ENCODE data around the gene TCAP.

TCAP gene

GRCh38 chr17:39623356-39623950, 41.7 kb upstream of the TCAP start:
- Histone ChIP-seq H3K27ac (ENCODE audit: low read length) (no peak overlapping the region), H3K4me3 (ENCODE audit: low read length) (no peak overlapping the region), H3K9me3 (ENCODE audit: control insufficient read depth, insufficient read depth, low read length) (no peaks in the 10 kb centered on the region), H3K27me3 (ENCODE audit: control insufficient read depth, insufficient read depth, low read length) (peaks cover 20% of the 10 kb centered on the region), H3K36me3 (ENCODE audit: control insufficient read depth, insufficient read depth, low read length) (no peaks in the 10 kb centered on the region), H3K4me1 (ENCODE audit: control insufficient read depth, insufficient read depth, low read length) (peaks cover 12% of the 10 kb centered on the region)
- DNase-seq (ENCODE audit: low read depth, low spot score): no peak
- WGBS (ENCODE audit: insufficient coverage, insufficient read length): no CpG with 5 or more reads among the region's 16 CpGs

- Histone ChIP-seq H3K4me1 (ENCODE audit: control insufficient read depth, insufficient read depth, low read length) (peaks cover 13% of the 10 kb centered on the region), H3K27me3 (ENCODE audit: control insufficient read depth, insufficient read depth, low read length) (peaks cover 13% of the 10 kb centered on the region), H3K27ac (ENCODE audit: low read length) (no peak overlapping the region), H3K4me3 (ENCODE audit: low read length) (no peak overlapping the region), H3K36me3 (ENCODE audit: control insufficient read depth, insufficient read depth, low read length) (no peaks in the 10 kb centered on the region), H3K9me3 (ENCODE audit: control insufficient read depth, insufficient read depth, low read length) (no peaks in the 10 kb centered on the region)
- DNase-seq (ENCODE audit: low read depth, low spot score): no peak
- no CpG with 5 or more reads among the region's 8 CpGs for WGBS (ENCODE audit: insufficient coverage, insufficient read length)
Observed at GRCh38 chr17:39624313-39624712, 40.8 kb upstream of the TCAP start.

DNA sequence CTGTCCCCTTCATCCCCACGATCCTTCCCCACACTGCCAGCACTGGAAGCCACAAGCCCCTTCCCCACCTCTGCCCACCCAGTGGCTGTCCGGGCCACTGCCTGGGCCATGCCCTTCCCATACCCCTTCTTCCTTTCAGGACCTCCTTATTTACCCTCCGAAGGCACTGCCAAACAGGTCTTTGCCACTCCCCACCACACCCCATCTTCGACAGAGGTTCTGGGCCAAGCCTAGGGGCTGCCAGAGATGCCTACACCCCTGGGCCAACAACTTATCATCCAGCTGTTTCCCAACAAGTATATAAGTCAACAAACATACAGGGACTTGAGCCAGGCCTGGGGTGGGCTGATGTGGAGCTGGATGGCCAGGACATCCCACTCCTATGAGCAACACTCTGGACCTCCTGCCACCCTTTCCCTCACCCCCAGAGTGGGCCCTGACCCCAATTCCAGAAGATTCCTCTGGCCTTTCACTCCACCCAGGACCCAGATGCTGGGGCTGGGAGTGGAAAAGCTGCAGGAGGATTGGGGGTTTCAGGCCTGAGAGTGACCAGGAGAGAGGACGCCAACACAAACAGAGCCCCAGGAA, 39.9 kb upstream of the TCAP start:
- WGBS (ENCODE audit: insufficient coverage, insufficient read length): no CpG with 5 or more reads among the region's 5 CpGs
- no peak for DNase-seq (ENCODE audit: low read depth, low spot score)
- H3K4me3 ChIP-seq (ENCODE audit: low read length): no peak overlapping the region
- no peak overlapping the region for H3K27ac ChIP-seq (ENCODE audit: low read length)
- H3K27me3 ChIP-seq (ENCODE audit: control insufficient read depth, insufficient read depth, low read length): peaks cover 8% of the 10 kb centered on the region
- no peaks in the 10 kb centered on the region for H3K36me3 ChIP-seq (ENCODE audit: control insufficient read depth, insufficient read depth, low read length)
- peaks cover 15% of the 10 kb centered on the region for H3K4me1 ChIP-seq (ENCODE audit: control insufficient read depth, insufficient read depth, low read length)
- no peaks in the 10 kb centered on the region for H3K9me3 ChIP-seq (ENCODE audit: control insufficient read depth, insufficient read depth, low read length)

DNA sequence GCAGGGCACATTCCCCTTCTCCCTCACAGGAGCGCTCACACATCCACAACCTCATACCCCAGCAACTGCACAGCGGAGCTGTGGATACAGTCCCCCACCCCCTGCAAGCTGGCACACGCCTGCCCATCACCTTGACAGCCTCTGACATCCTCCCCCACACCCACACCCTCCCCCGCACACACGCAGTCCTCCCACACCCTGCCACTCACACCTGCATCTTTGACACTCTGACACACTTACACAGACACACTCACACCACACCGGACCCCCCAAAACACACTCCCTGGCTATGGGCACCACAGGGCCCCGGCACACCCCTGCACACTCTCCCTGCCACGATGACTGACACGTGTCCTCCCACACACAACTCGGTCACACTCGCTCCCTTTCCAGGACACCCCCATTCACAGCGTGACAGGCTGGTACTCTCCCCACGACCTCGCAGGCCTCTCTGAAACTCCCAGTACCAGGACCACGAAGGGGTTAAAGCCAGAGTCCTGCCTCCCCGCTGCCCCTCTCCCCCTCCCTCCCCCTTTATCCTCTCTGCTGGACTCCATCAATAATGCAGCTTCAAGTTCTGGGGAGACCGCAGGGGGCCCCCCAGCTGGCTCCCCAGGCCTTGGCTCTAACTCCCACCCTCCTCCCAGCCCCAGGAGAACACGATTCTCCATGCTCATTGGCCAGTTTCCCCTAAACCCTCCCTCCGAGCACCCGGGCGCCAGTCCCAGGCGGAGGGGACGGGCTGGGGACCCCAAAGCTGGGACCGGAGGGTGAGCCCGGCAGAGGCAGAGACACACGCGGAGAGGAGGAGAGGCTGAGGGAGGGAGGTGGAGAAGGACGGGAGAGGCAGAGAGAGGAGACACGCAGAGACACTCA, 38.7 kb upstream of the TCAP start, which contains the start of gene PPP1R1B:
Gene PPP1R1B (plus strand): TSS at position 782 of the 876 bp plus-strand sequence. CDS start 441 bp downstream, outside the sequence.
- peaks cover 8% of the 10 kb centered on the region for H3K27me3 ChIP-seq (ENCODE audit: control insufficient read depth, insufficient read depth, low read length)
- no peak for DNase-seq (ENCODE audit: low read depth, low spot score)
- peak within 1 kb of the TSS; percentile 53 for H3K4me3 ChIP-seq (ENCODE audit: low read length)

GRCh38 chr17:39627047-39627711, 38.0 kb upstream of the TCAP start:
- Histone ChIP-seq H3K27ac (ENCODE audit: low read length) (no peak overlapping the region), H3K27me3 (ENCODE audit: control insufficient read depth, insufficient read depth, low read length) (peaks cover 8% of the 10 kb centered on the region), H3K4me1 (ENCODE audit: control insufficient read depth, insufficient read depth, low read length) (peaks cover 18% of the 10 kb centered on the region), H3K9me3 (ENCODE audit: control insufficient read depth, insufficient read depth, low read length) (no peaks in the 10 kb centered on the region), H3K4me3 (ENCODE audit: low read length) (peak overlapping the region; percentile 53), H3K36me3 (ENCODE audit: control insufficient read depth, insufficient read depth, low read length) (no peaks in the 10 kb centered on the region)
- DNase-seq (ENCODE audit: low read depth, low spot score): no peak
- no CpG with 5 or more reads among the region's 72 CpGs for WGBS (ENCODE audit: insufficient coverage, insufficient read length)

More for the DNA sequence above, 38.7 kb upstream of the TCAP start, which contains the start of gene PPP1R1B:
- WGBS (ENCODE audit: insufficient coverage, insufficient read length): no CpG with 5 or more reads among the region's 29 CpGs
- Histone ChIP-seq H3K4me1 (ENCODE audit: control insufficient read depth, insufficient read depth, low read length) (peaks cover 15% of the 10 kb centered on the region), H3K36me3 (ENCODE audit: control insufficient read depth, insufficient read depth, low read length) (no peaks in the 10 kb centered on the region), H3K27ac (ENCODE audit: low read length) (no peak within 1 kb of the TSS), H3K9me3 (ENCODE audit: control insufficient read depth, insufficient read depth, low read length) (no peaks in the 10 kb centered on the region)

- no peaks in the 10 kb centered on the region for H3K9me3 ChIP-seq (ENCODE audit: control insufficient read depth, insufficient read depth, low read length)
- H3K4me3 ChIP-seq (ENCODE audit: low read length): peak overlapping the region; percentile 53; the same call in 1 of the 2 replicates
- no peak for DNase-seq (ENCODE audit: low read depth, low spot score)
- H3K27me3 ChIP-seq (ENCODE audit: control insufficient read depth, insufficient read depth, low read length): peaks cover 8% of the 10 kb centered on the region
- no CpG with 5 or more reads among the region's 16 CpGs for WGBS (ENCODE audit: insufficient coverage, insufficient read length)
- no peaks in the 10 kb centered on the region for H3K36me3 ChIP-seq (ENCODE audit: control insufficient read depth, insufficient read depth, low read length)
- H3K27ac ChIP-seq (ENCODE audit: low read length): no peak overlapping the region
- peaks cover 18% of the 10 kb centered on the region for H3K4me1 ChIP-seq (ENCODE audit: control insufficient read depth, insufficient read depth, low read length)
Observed at GRCh38 chr17:39627712-39628516, 37.2 kb upstream of the TCAP start.

DNA sequence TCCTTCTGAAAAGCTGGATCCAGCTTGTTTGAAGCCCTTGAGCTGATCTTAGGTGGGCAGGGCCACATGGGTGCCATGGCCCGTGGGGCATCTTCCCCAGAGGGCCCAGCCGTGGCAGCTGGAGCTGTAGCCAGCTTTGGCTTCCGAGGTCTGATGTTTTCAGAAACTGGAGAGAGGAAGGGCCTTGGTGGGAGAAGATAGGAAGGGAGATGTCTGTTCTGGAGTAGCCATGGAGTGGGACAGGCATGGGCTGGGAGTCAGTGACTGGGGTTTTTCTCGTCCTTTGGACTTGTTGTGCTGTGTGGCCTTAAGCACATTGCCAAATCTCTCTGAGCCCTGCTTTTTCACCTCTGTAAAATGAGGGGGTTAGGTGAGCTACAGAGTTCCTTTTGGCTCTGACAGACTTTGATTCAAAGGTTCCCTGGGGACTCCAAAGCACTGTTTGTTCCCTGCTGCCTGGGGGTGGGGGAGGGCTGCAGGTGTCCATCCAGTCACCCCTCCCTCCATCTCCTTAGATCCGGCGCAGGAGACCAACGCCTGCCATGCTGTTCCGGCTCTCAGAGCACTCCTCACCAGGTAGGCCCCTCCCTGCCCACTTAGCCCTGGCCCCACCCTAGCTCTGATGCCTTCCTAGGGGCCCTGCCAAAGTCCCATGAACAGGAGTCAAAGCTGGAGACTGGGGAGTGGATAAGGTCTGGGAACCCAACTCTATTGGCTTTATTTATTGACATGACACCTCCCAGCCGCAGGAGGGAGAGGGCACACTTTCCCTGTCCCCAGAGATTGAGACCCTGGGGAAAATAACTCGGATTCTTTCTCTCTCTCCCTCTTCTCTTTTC, 36.3 kb upstream of the TCAP start:
- Histone ChIP-seq H3K36me3 (ENCODE audit: control insufficient read depth, insufficient read depth, low read length) (no peaks in the 10 kb centered on the region), H3K27ac (ENCODE audit: low read length) (no peak overlapping the region), H3K9me3 (ENCODE audit: control insufficient read depth, insufficient read depth, low read length) (no peaks in the 10 kb centered on the region), H3K4me3 (ENCODE audit: low read length) (no peak overlapping the region), H3K27me3 (ENCODE audit: control insufficient read depth, insufficient read depth, low read length) (peaks cover 8% of the 10 kb centered on the region), H3K4me1 (ENCODE audit: control insufficient read depth, insufficient read depth, low read length) (peaks cover 18% of the 10 kb centered on the region)
- no CpG with 5 or more reads among the region's 10 CpGs for WGBS (ENCODE audit: insufficient coverage, insufficient read length)
- no peak for DNase-seq (ENCODE audit: low read depth, low spot score)

DNA sequence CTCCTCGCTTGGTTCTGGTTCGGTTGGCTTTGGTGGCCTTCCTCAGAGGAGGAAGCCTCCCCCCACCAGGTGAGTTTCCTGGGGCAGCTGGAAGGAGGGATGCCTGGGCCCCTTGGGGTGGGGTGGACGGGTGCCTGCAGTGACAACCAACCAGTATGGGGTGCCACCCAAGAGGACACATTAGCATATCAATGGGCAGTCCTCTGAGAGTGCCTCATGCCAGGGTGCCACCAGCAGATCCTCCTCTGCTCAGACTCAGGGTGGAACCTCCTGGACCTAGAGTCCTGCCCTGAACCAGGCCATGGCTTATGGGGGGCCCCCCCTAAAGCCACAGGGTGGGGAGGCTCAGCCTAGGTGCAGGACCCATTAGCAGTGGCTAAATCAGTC, 35.7 kb upstream of the TCAP start:
- H3K9me3 ChIP-seq (ENCODE audit: control insufficient read depth, insufficient read depth, low read length): no peaks in the 10 kb centered on the region
- H3K4me3 ChIP-seq (ENCODE audit: low read length): no peak overlapping the region
- DNase-seq (ENCODE audit: low read depth, low spot score): no peak
- H3K27me3 ChIP-seq (ENCODE audit: control insufficient read depth, insufficient read depth, low read length): peaks cover 8% of the 10 kb centered on the region
- WGBS (ENCODE audit: insufficient coverage, insufficient read length): no CpG with 5 or more reads among the region's 3 CpGs
- H3K36me3 ChIP-seq (ENCODE audit: control insufficient read depth, insufficient read depth, low read length): no peaks in the 10 kb centered on the region
- no peak overlapping the region for H3K27ac ChIP-seq (ENCODE audit: low read length)
- H3K4me1 ChIP-seq (ENCODE audit: control insufficient read depth, insufficient read depth, low read length): peaks cover 19% of the 10 kb centered on the region

GRCh38 chr17:39629898-39630297, 35.3 kb upstream of the TCAP start:
- H3K27ac ChIP-seq (ENCODE audit: low read length): no peak overlapping the region
- peaks cover 6% of the 10 kb centered on the region for H3K27me3 ChIP-seq (ENCODE audit: control insufficient read depth, insufficient read depth, low read length)
- H3K9me3 ChIP-seq (ENCODE audit: control insufficient read depth, insufficient read depth, low read length): no peaks in the 10 kb centered on the region
- H3K4me1 ChIP-seq (ENCODE audit: control insufficient read depth, insufficient read depth, low read length): peaks cover 19% of the 10 kb centered on the region
- no CpG with 5 or more reads among the region's 12 CpGs for WGBS (ENCODE audit: insufficient coverage, insufficient read length)
- DNase-seq (ENCODE audit: low read depth, low spot score): no peak
- H3K36me3 ChIP-seq (ENCODE audit: control insufficient read depth, insufficient read depth, low read length): no peaks in the 10 kb centered on the region
- no peak overlapping the region for H3K4me3 ChIP-seq (ENCODE audit: low read length)

Measured in iPS DF 6.9 (cell line).